GM10266 (cell line): ENCODE data around the gene SACM1L.

Experiments
- DNase-seq: peaks from one replicate; pipeline ENCODE4 v3.0.0; 2012; ENCODE audit errors: extremely low spot score
- CTCF ChIP-seq: IDR thresholded peaks from 2 replicates; pipeline ENCODE4 v1.5.1; 2012; ENCODE audit warnings: mild to moderate bottlenecking, low read depth; ENCODE audit not compliant: control insufficient read depth, insufficient read depth; ENCODE audit errors: missing control alignments

The SACM1L gene

GRCh38 chr3:45670436-45670835 lies 18.8 kb upstream of the SACM1L start:
- DNase-seq: no peak
- no peak for TF ChIP-seq CTCF

GRCh38 chr3:45670991-45671390 lies 18.2 kb upstream of the SACM1L start:
- no peak for TF ChIP-seq CTCF
- no peak for DNase-seq

GRCh38 chr3:45673273-45673672 lies 15.9 kb upstream of the SACM1L start:
- DNase-seq: no peak
- no peak for TF ChIP-seq CTCF

GRCh38 chr3:45676325-45677032 lies 12.7 kb upstream of the SACM1L start:
- DNase-seq: no peak

GRCh38 chr3:45677033-45677446 lies 12.2 kb upstream of the SACM1L start:
- TF ChIP-seq CTCF: no peak
- no peak for DNase-seq

More at GRCh38 chr3:45676325-45677032, 12.7 kb upstream of the SACM1L start:
- TF ChIP-seq CTCF: no peak

GRCh38 chr3:45677841-45678240 lies 11.4 kb upstream of the SACM1L start:
- no peak for TF ChIP-seq CTCF
- DNase-seq: no peak

- no peak for TF ChIP-seq CTCF
Measured at GRCh38 chr3:45679805-45680204, 9.4 kb upstream of the SACM1L start.

More at GRCh38 chr3:45679805-45680204, 9.4 kb upstream of the SACM1L start:
- no peak for DNase-seq
